GM19239 (cell line): ENCODE data around the gene ZNF443.
"Not testable (repeated sequence)": the region's sequence is repeated elsewhere in the genome, so short reads cannot be mapped to it uniquely, and the experiment has no call there.

Experiments
- DNase-seq: peaks from one replicate; pipeline ENCODE4 v3.0.0; 2011; ENCODE audit warnings: low spot score; ENCODE audit not compliant: insufficient read length
- FAIRE-seq: peaks from 2 replicates; lab custom pipeline; 2011; peaks lifted over from hg19 to GRCh38; lab: Jason Lieb, UNC

The ZNF443 gene

DNA sequence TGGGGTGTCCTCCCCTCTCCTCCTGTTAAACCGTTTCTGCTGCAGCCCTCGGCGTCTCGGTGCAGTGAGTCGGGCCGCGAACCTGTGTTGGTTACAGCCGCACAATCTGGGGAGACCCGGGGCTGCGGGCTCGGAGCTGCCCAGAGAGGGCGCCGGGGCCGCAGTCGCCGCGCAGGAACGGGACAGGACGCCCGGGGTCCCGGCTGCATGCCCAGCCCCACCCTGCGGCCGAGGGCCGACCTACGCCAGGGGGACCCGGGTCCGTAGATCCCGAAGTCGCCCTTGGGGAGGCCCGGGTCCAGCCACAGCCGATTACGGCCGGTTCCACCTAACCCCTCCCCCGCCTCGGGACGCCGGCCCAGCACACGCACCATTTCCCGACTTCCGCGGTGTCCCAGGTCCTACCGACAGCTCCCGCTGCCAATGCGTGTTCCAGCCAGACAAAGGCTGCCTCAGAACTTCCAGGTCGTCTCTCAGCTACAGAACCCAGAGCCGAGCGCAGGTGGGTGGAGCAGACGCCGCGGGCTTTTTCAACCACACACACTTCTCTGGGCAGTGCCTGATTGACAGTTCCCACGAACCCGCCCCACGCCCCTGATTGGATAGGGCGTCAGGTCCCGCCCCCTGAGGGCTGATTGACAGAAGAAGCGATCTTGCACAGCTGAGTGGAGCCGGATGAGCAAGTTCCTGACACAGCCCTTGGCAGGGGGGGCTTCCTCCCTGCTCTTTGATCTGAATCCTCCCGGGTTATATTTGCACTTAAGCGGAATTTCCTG is at the start of gene ZNF443:
ZNF443 (minus strand) TSS at position 481 of the 776 bp plus-strand sequence; CDS start at position 374, 107 bp downstream.
- DNase-seq (peak; percentile 62), FAIRE-seq (peak; percentile 96)

DNA sequence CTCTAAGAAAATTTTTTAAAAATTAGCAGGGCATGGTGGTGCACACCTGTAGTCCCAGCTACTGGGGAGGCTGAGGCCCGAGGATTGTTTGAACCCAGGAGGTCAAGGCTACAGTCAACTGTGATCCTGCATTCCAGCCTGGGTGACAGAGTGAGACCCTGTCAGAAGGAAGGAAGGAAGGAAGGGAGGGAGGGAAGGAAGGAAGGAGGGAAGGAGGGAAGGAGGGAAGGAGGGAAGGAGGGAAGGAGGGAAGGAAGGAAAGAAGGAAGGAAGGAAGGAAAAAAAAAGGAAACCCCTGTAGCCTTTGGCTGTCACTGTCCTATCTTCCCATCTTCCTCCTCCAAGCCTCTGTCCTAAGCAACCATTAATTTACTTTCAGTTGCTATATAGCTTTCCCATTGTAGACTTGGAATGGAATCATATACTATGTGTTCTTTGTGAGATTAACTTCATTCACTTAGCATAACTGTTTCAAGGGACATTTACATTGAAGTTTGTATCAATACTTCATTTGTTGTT is 45.5 kb upstream of the ZNF443 start:
- FAIRE-seq, DNase-seq: not testable (repeated sequence)

DNA sequence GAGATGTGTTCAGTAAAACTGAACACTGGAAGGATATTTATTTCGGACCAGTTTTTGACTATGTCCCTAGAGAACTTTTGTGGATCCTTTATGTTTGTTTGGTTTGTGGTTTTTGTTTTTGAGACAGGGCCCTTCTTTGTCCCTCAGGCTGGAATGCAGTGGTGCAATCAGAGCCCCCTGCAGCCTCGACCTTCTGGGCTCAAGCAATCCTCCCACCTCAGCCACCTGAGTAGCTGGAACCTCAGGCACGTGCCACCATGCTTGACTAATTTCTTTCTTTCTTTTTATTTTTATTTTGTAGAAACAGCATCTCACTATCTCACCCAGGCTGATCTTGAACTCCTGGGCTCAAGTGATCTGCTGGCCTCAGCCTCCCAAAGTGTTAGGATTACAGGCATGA is 44.8 kb upstream of the ZNF443 start:
- DNase-seq (no peak), FAIRE-seq (no peak)

DNA sequence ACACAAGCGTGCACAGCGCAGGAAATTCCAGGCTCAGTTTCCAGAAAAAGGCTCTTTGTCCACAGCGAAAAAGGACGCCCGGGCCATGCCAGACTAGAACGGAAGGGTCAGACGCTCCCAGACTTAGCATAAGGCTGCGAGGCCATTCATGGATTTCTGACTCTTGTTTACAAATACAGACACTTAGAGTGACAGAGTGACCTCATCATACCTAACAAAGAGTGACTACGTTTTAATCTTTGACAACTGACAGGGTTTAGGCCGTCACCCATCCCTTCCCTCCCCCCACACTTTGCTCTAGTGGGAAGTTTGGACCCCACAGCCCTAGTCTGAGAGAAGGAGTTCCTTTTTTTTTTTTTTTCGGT is 44.2 kb upstream of the ZNF443 start:
- FAIRE-seq (no peak), DNase-seq (no peak)

DNA sequence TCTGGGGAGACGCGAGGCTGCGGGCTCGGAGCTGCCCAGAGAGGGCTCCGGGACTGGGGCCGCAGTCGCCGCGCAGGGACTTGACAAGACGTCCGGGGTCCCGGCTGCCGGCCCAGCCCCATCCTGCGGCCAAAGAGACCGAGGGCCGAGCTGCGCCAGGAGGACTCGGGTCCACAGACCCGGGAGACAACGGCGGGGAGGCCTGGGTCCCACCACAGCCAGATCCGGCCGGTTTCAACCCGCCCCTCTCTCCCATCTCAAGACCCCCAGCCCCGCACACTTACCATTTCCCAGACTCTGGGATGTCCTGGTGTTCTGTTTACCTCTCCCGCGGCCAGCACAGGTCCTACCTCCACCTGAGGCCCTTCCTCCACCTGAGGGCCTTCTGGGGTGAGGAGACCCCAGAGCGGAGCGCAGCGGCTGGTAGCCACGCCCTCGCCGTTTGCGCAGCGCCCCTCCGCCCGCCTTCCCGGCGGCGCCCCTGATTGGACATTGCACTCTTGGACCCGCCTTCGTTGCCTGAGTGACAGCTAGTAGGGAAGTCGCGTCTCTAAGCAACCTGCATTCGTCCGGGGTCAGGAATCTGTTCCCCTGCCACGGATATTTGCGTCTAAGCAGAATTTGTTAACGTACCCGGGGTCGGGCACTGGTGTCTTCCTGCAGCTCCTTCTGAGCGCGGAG is 43.7 kb upstream of the ZNF443 start, which contains the start of gene ZNF709:
ZNF709 (minus strand) TSS at position 446 of the 681 bp plus-strand sequence; CDS start at position 287, 159 bp downstream.
- FAIRE-seq (peak; percentile 99), DNase-seq (peak; percentile 62)

DNA sequence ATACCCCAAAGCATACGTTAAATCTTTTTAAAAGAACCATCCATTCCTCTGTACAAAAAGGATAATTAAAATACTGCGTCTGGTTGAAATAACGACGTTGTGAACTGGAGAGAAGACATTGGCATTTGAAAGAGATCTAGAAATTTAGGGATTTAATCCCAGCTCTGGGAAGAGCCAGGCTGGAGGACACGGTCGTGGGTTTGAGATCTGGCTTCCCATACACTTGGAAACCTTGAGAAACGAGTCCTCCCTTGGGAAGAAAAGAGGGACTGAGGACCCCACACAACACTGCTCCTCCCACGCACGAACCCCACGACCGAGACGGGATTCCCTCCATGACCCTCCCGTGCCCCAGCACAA is 43.2 kb upstream of the ZNF443 start:
- DNase-seq = no peak
- FAIRE-seq = no peak

DNA sequence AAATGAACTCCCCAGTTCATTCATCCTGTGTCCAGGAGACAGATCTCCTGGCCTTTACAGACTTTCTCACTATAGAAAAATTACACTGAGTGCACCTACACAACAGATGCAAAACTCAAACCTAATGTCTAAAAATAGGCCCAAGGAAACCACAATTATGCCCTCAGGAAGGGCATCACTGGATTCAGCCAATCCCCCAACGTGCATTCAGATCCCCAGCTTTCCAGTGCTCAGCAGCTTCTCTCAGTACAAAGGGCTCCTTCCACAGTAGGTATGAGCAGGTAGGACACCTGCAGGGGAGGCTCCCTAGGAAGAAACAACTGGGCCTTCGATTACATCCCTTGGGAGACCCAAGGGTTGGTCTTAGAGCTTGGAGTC is 41.7 kb upstream of the ZNF443 start:
- FAIRE-seq (peak; percentile 70), DNase-seq (no peak)

DNA sequence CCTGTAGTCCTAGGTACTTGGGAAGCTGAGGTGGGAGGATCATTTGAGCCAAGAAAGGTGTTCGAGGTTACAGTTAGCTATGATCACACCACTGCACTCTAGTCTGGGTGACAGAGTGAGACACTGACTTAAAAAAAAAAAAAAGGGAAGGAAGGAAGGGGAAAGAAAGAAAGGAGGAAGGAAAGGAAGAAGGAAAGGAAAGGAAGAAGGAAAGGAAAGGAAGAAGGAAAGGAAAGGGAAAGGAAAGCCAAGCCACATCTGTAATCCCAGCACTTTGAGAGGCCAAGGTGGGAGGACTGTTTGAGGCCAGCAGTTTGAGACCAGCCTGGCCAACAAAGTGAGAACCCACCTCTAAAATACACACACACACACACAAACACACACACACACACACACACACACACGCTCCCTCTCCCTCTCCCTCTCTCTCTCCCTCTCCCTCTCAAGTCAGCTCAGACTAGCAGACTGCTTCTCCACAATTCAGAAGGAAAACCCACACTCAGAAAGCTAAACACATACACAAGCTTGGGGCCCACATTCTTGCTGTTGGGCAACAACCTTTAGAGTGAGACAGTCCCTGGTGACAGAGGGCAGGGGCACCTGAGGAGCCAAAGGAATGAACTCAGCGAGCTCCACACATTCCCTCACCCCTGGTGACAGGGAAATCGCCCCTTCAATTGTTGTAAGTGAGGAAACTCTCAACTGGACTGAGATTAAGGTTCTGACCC is 41.1 kb upstream of the ZNF443 start:
- no peak for DNase-seq
- FAIRE-seq = no peak

DNA sequence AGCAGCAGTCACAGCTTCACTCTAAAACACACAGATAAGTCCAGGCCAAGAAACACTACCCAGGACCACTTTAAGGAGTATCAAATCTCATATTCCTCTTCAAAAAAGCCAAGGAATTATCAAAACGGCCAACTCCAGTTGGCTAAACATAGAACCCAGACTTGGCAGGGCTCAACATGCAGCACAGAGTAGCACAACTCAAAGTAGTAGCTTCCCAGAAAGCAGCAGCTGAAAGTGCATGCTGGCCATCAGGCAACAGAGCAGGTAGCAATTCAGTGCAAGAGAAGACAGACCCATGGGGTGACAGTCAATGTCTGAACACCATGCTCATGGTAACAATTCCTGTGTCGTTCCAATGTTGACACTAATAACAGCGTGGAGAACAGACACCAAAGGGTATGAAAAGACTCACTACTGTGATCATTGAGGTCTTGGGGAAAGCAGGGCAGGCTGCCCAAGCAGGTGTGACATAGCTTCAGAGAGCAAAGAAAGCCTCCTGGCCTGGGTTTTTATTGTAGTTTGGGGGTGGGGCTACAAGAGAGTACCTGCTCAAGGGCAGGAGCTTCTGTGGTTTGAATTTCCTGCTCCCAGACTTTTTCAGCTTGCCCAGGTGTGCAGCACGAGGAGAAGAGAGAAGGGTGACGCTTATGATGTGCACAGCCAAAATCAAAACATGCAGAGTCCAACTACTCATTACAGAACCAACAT is 37.6 kb upstream of the ZNF443 start:
- no peak for FAIRE-seq

DNA sequence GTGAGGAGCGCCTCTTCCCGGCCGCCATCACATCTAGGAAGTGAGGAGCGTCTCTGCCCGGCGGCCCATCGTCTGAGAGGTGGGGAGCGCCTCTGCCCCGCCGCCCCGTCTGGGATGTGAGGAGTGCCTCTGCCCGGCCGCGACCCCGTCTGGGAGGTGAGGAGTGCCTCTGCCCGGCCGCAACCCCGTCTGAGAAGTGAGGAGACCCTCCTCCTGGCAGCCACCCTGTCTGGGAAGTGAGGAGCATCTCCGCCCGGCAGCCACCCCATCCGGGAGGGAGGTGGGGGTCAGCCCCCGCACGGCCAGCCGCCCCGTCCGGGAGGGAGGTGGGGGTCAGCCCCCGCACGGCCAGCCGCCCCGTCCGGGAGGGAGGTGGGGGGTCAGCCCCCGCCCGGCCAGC is 26.8 kb upstream of the ZNF443 start:
- not testable (repeated sequence) for DNase-seq, FAIRE-seq

More for the DNA sequence above, 37.6 kb upstream of the ZNF443 start:
- DNase-seq = no peak

DNA sequence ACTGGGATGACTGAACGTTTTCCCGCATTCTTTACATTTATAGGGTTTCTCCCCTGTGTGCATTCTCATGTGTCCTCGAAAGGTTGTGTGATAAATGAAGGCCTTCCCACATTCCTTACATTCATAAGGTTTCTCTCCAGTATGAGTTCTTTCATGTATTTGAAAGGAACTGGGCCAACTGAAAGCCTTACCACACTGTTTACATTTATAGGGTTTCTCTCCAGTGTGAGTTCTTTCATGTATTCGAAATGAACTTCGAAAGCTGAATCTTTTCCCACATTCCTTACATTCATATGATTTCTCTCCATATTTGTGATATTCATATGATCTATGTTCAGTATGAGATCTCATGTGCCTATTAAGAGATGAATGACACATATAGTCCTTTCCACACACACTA is 24.4 kb upstream of the ZNF443 start:
- DNase-seq (no peak), FAIRE-seq (no peak)

DNA sequence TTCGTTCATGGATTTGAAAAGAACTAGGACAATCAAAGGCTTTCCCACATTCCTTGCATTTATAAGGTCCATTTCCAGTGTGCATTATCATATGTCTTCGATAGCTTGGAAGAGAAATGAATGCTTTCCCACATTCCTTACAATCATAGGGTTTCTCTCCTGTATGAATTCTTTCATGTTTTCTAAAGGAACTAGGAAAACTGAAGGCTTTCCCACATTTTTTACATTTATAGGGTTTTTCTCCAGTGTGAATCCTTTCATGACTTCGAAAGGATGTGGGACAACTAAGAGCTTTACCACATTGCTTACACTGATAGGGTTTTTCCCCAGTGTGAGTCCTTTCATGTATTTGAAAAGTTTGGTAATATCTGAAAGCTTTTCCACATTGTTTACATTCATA is 23.9 kb upstream of the ZNF443 start:
- DNase-seq = no peak
- no peak for FAIRE-seq

DNA sequence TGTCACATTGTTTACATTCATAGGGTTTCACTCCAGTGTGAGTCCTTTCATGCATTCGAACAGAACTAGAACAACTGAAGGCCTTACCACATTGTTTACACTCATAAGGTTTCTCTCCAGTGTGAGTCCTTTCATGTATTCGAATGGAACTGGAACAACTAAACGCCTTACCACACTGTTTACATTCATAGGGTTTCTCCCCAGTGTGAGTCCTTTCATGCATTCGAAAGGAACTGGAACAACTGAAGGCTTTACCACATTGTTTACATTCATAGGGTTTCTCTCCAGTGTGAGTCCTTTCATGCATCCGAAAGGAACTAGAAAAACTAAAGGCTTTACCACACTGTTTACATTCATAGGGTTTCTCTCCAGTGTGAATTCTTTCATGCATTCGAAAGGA is 23.3 kb upstream of the ZNF443 start:
- DNase-seq, FAIRE-seq: not testable (repeated sequence)

DNA sequence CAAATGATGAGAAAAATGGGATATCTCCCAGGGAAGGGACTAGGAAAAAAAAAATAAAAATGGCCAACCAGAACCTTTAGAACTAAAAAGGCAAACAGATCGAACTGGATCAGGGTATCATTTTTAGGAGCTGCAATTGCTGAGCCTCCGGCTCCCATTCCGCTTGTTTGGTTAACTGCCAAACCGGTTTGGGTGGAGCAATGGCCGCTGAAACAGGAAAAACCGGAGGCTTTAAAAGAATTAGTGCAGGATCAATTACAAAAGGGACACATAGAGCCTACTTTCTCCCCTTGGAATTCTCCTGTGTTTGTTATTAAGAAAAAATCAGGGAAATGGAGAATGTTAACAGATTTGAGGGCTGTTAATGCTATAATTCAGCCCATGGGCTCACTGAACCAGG is 12.7 kb upstream of the ZNF443 start:
- FAIRE-seq = no peak
- no peak for DNase-seq

DNA sequence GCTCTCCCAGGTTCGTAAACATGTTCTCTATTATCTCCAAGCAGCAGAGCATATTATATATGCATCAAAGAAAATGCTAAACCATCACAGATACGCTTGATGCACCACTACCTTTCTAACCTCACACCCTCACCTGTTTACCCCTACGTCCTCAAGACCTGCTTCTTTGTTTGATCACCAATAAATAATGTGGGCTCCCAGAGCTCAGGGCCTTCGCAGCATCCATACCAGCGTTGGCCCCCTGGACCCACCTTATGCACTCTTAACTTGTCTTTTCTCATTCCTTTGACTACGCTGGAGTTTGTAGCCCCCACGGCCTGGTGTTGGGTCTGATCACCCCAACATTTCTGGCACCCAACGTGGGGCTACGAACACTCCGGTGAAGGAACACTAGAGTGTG is 10.0 kb upstream of the ZNF443 start:
- FAIRE-seq (no peak), DNase-seq (no peak)

DNA sequence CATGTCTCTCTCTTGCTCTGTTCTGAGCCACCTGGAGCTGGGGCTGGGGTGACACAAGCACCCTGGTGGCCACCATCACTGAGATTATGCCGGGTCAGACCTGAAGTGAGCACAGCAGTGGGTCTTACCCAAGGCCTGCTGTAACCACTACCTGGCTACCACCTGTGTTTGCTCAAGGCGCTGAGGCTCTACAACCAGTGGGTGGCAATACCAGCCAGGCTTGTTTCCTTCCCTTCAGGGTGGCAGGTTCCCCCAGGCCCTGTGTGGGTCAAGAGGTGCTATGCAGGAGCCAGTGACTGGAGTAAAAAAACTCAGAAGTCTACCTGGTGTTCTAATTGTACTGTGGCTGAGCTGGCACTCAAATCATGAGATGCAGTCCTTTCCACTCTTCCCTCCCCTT is 8.0 kb upstream of the ZNF443 start:
- DNase-seq (no peak), FAIRE-seq (no peak)

DNA sequence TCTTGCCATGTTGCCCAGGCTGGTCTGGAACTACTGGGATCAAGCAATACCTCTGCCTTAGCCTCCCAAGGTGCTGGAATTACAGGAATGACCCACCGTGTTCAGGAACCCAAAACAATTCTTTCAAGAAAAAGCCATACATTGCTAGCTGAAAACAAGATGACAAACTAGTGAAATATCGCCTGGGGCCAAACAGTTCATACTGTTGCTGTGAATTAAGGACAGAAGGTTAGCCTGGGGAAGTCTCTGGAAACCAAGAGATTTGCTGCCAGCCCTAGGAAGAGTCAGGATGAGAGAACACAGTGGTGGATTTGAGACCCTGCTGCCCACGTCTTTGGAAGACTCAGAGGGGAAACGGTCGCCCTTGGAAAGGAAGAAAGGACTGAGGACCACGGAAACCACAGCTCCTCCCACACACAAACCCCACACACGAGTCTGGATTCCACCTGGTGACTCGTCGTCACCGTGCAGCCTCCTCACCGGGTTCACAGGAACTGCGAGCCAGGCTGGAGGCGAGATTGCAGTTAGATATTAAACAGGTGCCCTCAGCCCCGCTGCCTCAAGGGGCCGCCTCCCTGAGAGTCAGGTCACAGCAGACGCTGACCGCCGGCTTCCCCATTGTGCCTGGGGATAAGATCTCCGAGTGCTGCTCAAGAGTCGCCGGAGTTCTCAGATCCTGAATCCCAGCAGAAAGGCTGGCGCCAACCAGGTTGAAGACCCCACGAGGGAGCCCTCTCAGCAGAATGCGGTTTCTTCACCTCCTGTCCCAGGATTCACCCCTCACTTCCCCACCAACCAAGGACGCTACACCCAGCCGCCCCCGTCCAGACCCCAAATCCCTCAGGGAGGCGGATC is 908 bp downstream of the ZNF443 start:
- DNase-seq = not testable (repeated sequence)
- FAIRE-seq = peak; percentile 92

DNA sequence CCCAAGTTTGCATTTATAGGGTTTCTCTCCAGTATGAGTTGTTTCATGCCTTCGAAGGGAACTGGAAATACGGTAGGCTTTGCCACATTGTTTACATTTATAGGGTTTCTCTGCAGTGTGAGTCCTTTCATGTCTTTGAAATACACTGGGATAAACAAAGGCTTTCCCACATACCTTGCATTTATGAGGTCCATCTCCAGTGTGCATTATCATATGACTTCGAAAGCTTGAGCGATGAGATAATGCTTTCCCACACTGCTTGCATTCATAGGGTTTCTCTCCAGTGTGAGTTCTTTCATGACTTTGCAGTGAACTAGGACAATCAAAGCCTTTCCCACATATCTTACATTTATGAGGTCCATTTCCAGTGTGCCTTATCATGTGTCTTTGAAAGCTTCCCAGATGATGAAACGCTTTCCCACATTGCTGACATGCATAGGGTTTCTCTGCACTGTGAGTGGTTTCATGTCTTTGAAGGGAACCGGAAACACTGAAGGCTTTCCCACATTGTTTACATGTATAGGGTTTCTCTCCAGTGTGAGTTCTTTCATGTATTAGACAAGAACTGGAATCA is 10.0 kb downstream of the ZNF443 start:
- not testable (repeated sequence) for FAIRE-seq, DNase-seq

DNA sequence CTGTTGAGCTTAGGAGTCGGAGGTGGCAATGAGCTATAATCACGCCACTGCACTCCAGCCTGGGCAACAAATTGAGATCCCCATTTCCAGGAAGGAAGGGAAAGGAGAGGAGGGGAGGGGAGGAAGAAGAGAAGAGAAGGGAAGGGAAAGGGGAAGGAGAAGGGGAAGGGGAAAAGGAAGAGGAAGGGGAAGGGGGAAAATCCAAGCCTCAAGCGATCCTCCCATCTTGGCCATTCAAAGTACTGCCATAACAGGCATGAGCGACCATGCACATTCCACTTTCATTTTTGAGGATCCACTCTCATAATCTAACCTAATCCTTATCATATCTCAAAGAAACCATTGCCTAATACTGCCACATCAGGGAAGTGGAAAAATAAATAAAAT is 14.9 kb downstream of the ZNF443 start:
- FAIRE-seq (no peak), DNase-seq (no peak)
